HG02763 (cell line): ENCODE data around the gene UGT2B15.
"Not testable (repeated sequence)": the region's sequence is repeated elsewhere in the genome, so short reads cannot be mapped to it uniquely, and the experiment has no call there.

Experiments used
- ATAC-seq: cut with Tn5 transposase; IDR thresholded peaks from one replicate; pipeline ENCODE4 v1.9.1; 2021; ENCODE audit warnings: mild to moderate bottlenecking, moderate library complexity; ENCODE audit not compliant: unreplicated experiment

The UGT2B15 gene

DNA sequence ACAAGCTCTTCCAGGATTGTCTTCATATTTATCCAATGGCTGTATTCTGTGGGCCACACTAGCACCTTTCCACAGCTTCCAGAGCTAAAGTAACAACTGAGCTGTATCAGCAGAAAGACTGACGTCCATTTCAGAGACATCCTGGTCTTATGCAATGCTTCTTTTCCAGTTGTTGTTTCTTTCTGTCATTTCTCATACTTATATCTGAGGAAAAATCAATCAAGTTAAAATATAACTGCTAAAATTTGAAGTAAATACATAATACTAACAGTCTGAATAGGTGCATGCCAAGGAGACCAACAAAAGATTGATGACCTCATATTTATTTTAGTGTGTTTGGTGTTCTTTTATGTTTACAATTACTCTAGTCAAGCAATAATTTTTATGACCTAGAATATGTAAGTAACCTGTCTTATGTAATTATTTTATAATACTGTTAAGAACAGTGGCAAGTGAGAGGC, at the start of gene UGT2B15:
Gene UGT2B15 (minus strand): TSS at position 174 of the 461 bp plus-strand sequence. CDS start 34 bp downstream, at position 140.
- ATAC-seq = not testable (repeated sequence)

GRCh38 chr4:68719075-68719473, 48.6 kb upstream of the UGT2B15 start:
- no peak for ATAC-seq

DNA sequence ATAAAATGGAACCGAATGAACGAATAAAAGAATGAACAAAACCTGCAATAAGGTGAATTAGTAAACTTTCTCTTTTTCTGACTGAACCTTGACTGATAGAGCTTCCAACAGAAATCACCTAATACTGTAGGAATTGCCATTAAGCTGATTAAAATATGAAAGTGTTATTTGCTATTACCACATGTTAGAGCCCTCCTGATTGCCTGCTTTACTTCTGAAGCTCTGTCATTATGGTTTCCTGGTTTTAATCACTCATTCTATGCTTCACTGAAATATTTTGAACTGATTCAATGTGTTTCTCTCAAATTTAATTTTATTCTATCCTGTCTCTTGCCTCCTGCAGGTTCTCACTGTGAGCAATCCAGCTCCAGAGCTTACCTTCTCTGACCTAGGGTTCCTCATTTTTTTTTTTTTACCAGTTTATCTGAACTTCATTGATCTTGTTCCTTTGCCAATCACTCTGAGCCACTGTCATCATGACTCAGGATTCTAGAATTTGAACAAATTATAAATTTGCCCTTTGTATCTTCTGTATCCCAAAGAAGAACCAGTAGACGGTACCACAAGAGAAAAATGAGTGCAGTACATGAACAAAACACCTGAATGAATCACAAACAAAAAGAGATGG, 48.1 kb upstream of the UGT2B15 start:
- ATAC-seq = no peak

GRCh38 chr4:68717999-68718398, 47.5 kb upstream of the UGT2B15 start:
- no peak for ATAC-seq

DNA sequence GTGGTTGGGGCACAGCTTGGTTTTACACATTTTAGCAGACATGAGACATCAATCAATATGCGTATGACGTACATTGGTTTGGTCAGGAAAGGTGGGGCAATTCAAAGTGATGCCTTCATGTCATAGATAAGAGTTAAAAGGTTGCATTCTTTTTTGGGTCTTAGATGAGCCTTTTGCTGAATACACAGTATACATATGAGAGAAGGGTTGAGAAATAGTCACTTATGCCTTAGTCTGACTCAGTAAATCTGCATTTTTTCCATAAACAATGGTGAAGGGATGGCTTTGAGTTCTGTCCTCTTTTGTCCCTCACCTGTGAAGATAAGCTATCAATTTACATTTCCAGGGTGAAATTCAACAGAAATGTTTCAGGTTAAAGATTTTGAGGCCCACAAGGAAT, 43.9 kb upstream of the UGT2B15 start:
- no peak for ATAC-seq

DNA sequence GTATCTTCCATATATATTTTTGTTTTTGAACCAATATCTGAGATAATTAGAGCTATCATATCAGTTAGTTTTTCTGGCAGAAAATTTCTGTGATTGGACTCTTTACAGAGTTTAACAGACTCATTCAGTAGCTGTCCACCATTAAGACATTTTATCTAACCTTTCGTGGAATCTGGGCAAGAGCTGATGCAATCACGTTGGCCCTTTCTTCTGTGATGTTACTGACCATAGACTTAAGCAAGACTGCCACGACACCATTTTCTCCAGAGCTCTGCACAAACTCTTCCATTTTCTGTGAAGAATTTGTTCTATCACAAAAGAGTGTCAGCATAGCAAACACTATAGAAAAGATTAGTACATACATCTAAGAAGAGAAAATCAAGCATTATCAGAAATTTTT, 41.8 kb upstream of the UGT2B15 start:
- ATAC-seq = no peak

GRCh38 chr4:68708566-68708965, 38.1 kb upstream of the UGT2B15 start:
- ATAC-seq = no peak

DNA sequence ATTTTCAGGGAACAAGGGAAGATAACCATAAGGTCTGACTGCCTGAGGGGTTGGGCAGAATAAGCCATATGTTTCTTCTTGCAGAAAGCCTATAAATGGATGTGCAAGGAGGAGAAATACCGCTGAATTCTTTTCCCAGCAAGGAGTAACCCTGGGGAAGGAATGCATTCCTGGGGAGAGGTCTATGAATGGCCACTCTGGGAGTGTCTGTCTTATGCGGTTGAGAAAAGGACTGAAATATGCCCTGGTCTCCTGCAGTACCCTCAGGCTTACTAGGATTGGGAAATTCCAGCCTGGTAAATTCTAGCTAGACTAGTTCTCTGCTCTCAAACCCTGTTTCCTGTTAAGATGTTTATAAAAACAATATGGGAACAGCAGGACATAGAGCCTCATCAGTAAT, 32.7 kb upstream of the UGT2B15 start:
- ATAC-seq = not testable (repeated sequence)

- no peak for ATAC-seq
Observed at GRCh38 chr4:68700152-68700551, 29.7 kb upstream of the UGT2B15 start.

DNA sequence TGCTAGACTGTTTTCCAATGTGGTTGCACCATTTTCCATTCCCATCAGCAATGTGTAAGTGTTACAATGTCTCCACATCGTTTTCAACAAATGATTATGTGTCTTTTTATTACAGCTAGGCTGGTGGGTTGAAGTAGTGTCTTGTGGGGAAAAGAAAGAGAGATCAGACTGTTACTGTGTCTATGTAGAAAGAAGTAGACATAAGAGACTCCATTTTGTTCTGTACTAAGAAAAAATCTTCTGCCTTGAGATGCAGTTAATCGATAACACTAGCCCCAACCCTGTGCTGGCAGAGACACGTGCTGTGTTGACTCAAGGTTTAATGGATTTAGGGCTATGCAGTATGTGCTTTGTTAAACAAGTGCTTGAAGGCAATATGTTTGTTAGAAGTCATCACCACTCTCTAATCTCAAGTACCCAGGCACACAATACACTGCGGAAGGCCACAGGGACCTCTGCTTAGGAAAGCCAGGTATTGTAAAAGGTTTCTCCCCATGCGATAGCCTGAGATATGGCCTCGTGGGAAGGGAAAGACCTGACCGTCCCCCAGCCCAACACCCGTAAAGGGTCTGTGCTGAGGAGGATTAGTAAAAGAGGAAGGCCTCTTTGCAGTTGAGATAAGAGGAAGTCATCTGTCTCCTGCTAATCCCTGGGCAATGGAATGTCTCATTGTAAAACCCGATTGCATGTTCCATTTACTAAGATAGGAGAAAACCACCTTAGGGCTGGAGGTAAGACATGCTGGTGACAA, 23.0 kb upstream of the UGT2B15 start:
- ATAC-seq = no peak

- ATAC-seq = no peak
Observed at GRCh38 chr4:68691186-68691585, 20.7 kb upstream of the UGT2B15 start.

DNA sequence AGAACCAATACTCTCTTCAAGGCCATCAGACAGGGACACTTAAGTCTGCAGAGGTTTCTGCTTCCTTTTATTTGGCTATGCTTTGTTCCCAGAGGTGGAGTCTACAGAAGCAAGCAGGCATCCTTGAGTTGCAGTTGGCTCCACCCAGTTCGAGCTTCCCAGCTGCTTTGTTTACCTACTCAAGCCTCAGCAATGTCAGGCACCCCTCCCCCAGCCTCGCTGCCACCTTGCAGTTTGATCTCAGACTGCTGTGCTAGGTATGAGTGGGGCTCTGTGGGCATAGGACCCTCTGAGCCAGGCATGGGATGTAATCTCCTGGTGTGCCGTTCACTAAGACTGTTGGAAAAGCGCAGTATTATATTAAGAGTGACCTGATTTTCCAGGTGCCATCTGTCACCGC, 12.6 kb upstream of the UGT2B15 start:
- no peak for ATAC-seq

DNA sequence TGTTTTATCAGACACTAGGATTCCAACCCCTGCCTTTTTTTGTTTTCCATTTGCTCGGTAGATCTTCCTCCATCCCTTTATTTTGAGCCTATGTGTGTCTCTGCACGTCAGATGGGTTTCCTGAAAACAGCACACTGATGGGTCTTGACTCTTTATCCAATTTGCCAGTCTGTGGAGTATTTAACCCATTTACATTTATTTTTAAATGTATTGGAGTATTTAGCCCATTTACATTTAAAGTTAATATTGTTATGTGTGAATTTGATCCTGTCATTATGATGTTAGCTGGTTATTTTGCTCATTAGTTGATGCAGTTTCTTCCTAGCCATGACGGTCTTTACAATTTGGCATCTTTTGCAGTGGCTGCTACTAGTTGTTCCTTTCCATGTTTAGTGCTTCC, 10.8 kb upstream of the UGT2B15 start:
- ATAC-seq = not testable (repeated sequence)

DNA sequence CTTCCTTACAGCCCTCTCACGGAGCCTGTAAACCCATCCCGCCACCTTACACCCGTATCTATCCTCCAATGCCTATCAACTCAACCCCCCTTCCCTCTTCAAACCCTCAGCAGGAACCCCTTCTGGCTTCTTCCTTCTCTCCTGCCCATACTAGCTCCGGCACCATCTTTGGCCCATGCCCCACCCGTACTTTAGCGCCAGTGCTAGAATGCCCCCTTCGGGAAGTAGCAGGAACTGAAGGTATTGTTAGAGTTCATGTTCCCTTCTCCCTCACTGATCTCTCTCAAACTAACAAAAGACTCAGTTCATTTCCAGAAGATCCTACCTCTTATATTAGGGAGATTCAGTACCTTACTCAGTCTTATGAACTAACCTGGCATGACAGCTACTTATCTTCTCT, 2.7 kb upstream of the UGT2B15 start:
- no peak for ATAC-seq

DNA sequence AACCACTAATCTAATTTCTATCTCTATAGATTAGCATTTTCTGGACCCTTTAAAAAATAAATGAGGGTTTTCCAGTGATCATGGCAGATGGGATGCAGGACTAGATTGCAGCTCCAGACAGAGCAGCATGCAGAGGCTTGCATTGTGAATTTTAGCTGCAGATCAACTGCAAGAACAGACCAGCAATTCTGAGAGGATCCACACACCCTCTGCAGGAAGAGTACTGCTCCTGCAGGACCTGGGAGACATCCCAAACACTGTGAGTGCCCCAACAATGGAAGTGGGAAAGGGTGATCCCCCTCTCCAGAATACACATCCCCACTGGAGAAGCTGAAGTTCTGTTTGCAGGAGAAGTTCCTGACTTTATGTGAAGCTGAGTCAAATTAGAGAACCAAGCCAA, 765 bp upstream of the UGT2B15 start:
- ATAC-seq = not testable (repeated sequence)

DNA sequence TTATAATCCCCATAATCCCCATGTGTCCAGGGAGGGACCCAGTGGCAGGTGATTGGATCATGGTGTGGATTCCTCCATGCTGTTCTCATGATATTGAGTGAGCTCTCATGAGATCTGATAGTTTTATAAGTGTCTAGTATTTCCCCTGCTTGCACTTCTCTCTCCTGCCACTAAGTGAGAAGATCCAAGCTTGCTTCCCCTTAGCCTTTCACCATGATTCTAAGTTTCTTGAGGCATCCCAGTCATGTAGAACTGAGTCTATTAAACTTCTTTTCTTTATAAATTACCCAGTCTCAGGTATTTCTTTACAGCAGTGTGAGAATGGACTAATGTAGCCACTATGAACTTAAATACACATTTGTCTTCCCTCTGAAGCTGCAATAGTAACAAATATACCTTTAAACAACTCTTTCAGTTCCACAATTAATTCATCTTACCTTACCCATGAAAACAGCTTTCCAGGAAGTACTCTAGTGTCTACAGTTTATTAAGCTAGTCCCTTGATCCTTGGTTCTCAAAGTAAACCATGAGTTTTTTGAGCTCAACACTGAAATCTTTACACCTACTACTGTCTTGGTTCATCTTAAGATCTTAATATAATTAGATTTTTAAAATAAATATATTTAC, 1.8 kb downstream of the UGT2B15 start:
- not testable (repeated sequence) for ATAC-seq

- not testable (repeated sequence) for ATAC-seq
Observed at GRCh38 chr4:68667551-68667950, 2.9 kb downstream of the UGT2B15 start.

DNA sequence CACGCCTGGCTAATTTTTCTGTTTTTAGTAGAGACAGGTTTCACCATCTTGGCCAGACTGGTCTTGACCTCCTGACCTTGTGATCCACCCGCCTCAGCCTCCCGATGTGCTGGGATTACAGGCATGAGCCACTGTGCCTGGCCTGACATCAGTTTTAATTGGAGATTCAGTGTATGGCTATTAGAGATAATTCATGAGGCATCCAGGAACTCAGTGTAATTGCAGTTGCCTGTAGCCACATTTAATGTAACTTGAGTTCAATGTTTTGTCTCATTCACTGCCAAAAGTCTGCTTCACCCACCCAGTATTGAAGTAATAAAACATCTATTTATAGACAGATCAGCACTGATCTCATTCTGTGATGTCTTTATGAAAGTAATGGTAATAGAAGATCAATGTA, 5.7 kb downstream of the UGT2B15 start:
- not testable (repeated sequence) for ATAC-seq

DNA sequence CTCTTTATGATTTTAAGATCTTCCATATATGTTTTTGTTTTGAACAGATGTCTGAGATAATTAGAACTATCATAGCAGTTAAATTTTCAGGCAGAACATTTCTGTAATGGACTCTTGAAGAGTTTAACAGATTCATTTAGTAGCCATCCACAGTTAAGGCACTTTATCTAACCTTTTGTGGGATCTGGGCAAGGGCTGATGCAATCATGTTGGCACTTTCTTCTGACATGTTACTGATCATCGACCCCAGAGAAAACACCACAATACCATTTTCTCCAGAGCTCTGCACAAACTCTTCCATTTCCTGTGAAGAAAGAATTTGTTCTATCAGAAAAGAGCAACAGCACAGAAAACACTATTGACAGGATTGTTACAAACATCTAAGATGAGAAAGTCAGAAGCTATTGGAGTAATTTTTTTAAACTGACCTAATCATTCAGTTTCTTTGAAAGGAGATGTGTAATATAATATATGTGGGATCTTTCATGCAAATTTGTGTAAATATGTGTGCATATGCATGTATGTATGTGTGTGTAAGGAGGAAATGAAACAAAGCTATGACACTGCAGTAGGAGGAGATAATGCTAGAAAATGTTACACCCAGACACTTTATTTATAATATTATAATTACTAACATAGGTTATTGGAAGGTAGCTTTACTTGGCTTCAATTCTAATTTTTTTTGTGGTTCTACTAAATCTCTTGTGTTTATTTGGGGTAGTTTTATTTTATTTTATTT, 7.4 kb downstream of the UGT2B15 start:
- ATAC-seq = not testable (repeated sequence)

DNA sequence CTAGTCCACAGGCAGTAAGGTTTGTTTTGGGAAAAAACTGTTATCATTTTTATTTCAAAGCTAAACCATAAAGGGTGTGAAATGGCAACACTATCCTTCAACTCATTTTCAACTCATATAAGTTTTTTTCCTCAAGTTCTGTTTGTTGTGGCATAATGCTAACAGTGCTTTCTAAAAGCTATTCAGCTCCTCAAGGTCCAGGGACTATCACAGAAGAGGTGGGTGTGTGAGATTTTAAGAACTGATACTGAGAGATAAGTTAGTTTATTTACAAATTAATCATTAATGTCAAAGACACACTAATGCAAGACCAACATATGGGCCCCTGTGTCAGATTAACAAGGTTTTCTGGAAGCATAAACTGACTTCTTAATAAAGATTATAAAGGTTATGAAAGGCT, 11.8 kb downstream of the UGT2B15 start:
- ATAC-seq = no peak

DNA sequence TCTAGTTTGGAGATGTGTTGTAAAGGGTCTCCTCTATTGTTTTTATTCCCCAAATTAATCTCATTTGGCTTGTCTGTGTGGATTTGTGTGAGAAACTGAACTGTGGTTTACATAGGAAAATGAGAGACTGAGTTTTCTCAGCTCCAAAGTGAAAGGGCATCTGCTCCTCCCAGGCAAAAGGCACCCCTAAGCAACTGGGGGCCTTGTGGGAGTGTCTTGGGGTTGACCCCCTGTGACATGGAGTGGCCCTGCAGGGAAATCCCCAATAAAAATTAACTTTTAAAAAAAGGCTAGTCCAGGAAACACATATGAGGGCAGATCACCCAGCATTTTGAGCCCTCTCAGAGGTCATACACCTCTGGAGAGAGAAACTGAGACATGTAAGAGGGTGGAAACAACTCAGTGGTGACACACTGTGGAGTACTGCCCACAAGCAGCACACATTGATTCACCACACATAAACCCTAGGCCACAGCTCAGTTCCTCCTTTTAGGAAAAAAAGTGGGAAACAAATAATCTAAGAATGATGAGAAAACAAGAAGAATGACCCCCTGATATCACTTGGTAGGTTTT, 13.3 kb downstream of the UGT2B15 start:
- ATAC-seq = peak; percentile 78
